Measurements from ENCODE around the gene OR1F1. TPM values are rescaled to one million over a fixed set of nuclear protein-coding genes. Genes with fewer than 3 reads are reported as not detected.

The OR1F1 gene
- total and polyA plus RNA-seq, 2 of the 8 experiments (the other 6 are each of a cell fraction or from before 2014, with no cell fraction given), result 0.52 to 1.2 TPM

- no peak for TF ChIP-seq CHD7 (IDR thresholded peaks at IDR 0.05; ENCODE audit: insufficient replicate concordance, low read length)
- TF ChIP-seq EZH2 (IDR thresholded peaks at IDR 0.05; ENCODE audit: low read depth, low read length, severe bottlenecking), result no peak
- TF ChIP-seq RBBP5 (IDR thresholded peaks at IDR 0.05; ENCODE audit: borderline replicate concordance, low read depth, low read length), result peak; percentile 62; the same call in 1 of the 2 replicates
- TF ChIP-seq SIN3A (conservative IDR thresholded peaks at IDR 0.05 in 1 of 2, IDR thresholded peaks at IDR 0.05 in 1 of 2; ENCODE audit: low read depth in 1 of 2, low read length in 2 of 2), result peak; percentile 49 to 88; a peak in 2 of 4 replicates
- peak; percentile 81 for TF ChIP-seq TAF1 (IDR thresholded peaks at IDR 0.05; ENCODE audit: low read depth, low read length)
- peak; percentile 84 for TF ChIP-seq ASH2L (IDR thresholded peaks at IDR 0.05; ENCODE audit: low read length)
- no peak for TF ChIP-seq FOSL1 (IDR thresholded peaks at IDR 0.05; ENCODE audit: insufficient read depth, low read depth, low read length)
- TF ChIP-seq HDAC2 (IDR thresholded peaks at IDR 0.05; ENCODE audit: borderline replicate concordance in 1 of 2, low read depth in 2 of 2, low read length in 2 of 2), result peak in 1 of 2 experiments; percentile 76; a peak in 1 of 4 replicates
- no peak for TF ChIP-seq CTBP2 (IDR thresholded peaks at IDR 0.05; ENCODE audit: borderline replicate concordance, insufficient read depth, insufficient read length, low read length)
These were observed 47.0 kb downstream of the OR1F1 start, which contains the start of gene ZNF200 (continued) for GRCh38 chr16:3234857-3235561.
